B cell (primary cell): ENCODE data around the gene WFDC1. TPM values are rescaled to one million over a fixed set of nuclear protein-coding genes. Genes with fewer than 3 reads are reported as not detected.

Experiments
- ATAC-seq: fragments of 200-7000 bp; cut with Tn5 transposase; one replicate; pipeline ENCODE4 v1.10.0; 2021; ENCODE audit warnings: low read depth, mild to moderate bottlenecking, moderate number of reproducible peaks, moderate library complexity
- CTCF ChIA-PET: fragments of 350-600 bp; sonication (Branson Sonifier 250); formaldehyde crosslinking; loops from one replicate; lab custom pipeline; 2021; ENCODE audit warnings: antibody characterized with exemption, inconsistent platforms; lab: Charles Lee
- POLR2A ChIA-PET: fragments of 350-600 bp; sonication (Branson Sonifier 250); formaldehyde crosslinking; loops from one replicate; lab custom pipeline; 2021; ENCODE audit warnings: antibody characterized with exemption; lab: Charles Lee
- DNase-seq: peaks from one replicate; pipeline ENCODE4 v3.0.0; 2013
- H2AFZ ChIP-seq: 2 replicates; pipeline ENCODE4 v1.6.1; 2012; ENCODE audit warnings: mild to moderate bottlenecking, low read depth, low read length; ENCODE audit not compliant: insufficient read depth, poor library complexity, severe bottlenecking
- H3K27ac ChIP-seq, 2 donors: 1 replicate in 1 of 2; 2 replicates in 1 of 2; pipeline ENCODE4 v1.5.1; 2012 to 2013; ENCODE audit warnings: low read length in 2 of 2, mild to moderate bottlenecking in 2 of 2, moderate library complexity in 1 of 2
- H3K27me3 ChIP-seq, 4 experiments: fragments of 200-600 bp in 1 of 4; sonication (generic) in 1 of 4; replicated peaks in 1 of 4; 1 replicate in 2 of 4; 2 replicates in 2 of 4; pipeline versions ENCODE4 v1.6.1 to v1.7.0; 2013 to 2016; ENCODE audit warnings: low read length in 3 of 4, mild to moderate bottlenecking in 2 of 4, mixed read lengths in 1 of 4, moderate library complexity in 1 of 4; ENCODE audit not compliant: insufficient read depth in 4 of 4, control insufficient read depth in 3 of 4; ENCODE audit errors: control extremely low read depth in 1 of 4
- H3K36me3 ChIP-seq, 2 experiments: replicated peaks in 1 of 2; 1 replicate in 1 of 2; 2 replicates in 1 of 2; pipeline versions ENCODE4 v1.6.1 to v1.7.1; 2013; ENCODE audit warnings: low read length in 1 of 2; ENCODE audit not compliant: insufficient read depth in 2 of 2, control insufficient read depth in 1 of 2; ENCODE audit errors: control extremely low read depth in 1 of 2, extremely low read depth in 1 of 2
- H3K4me1 ChIP-seq, 2 donors: fragments of 200-600 bp in 1 of 2; sonication (generic) in 1 of 2; 1 replicate in 1 of 2; 2 replicates in 1 of 2; pipeline versions ENCODE4 v1.5.1 to v1.6.1; 2013 to 2017; ENCODE audit warnings: low read length in 2 of 2; ENCODE audit not compliant: control insufficient read depth in 2 of 2, insufficient read depth in 2 of 2
- H3K4me2 ChIP-seq: replicated peaks from 2 replicates; pipeline ENCODE3; 2012; ENCODE audit warnings: mild to moderate bottlenecking, low read depth, low read length; ENCODE audit not compliant: poor library complexity, severe bottlenecking
- H3K4me3 ChIP-seq, 5 experiments: fragments of 200-600 bp in 1 of 5; sonication (generic) in 1 of 5; 1 replicate in 3 of 5; 2 replicates in 2 of 5; pipeline versions ENCODE4 v1.5.1 to v1.7.0; 2011 to 2016; ENCODE audit warnings: low read length in 4 of 5, mild to moderate bottlenecking in 4 of 5, low read depth in 2 of 5, control low read depth in 1 of 5, moderate library complexity in 1 of 5; ENCODE audit not compliant: insufficient read depth in 1 of 5; ENCODE audit errors: control extremely low read depth in 1 of 5, extremely low read depth in 1 of 5
- H3K79me2 ChIP-seq: fragments of 200-600 bp; sonication (generic); one replicate; pipeline ENCODE4 v1.6.0; 2016; ENCODE audit warnings: low read length; ENCODE audit not compliant: control insufficient read depth, insufficient read depth
- H3K9ac ChIP-seq: fragments of 200-600 bp; sonication (generic); 2 replicates; pipeline ENCODE4 v1.6.1; 2017; ENCODE audit warnings: mild to moderate bottlenecking, low read length, moderate library complexity
- H3K9me3 ChIP-seq, 3 donors: one replicate each; pipeline versions ENCODE4 v1.6.1 to v1.7.1; 2013; ENCODE audit warnings: low read length in 2 of 3; ENCODE audit not compliant: control insufficient read depth in 2 of 3, insufficient read depth in 1 of 3; ENCODE audit errors: control extremely low read depth in 1 of 3
- H4K20me1 ChIP-seq: 2 replicates; pipeline ENCODE4 v1.6.0; 2012; ENCODE audit warnings: mild to moderate bottlenecking, low read length; ENCODE audit not compliant: insufficient read depth, control insufficient read depth, poor library complexity, severe bottlenecking
- H3K27ac Mint-ChIP-seq: one replicate; pipeline ENCODE4 v1.8.0; 2021; ENCODE audit warnings: mixed read lengths
- H3K27me3 Mint-ChIP-seq: one replicate; pipeline ENCODE4 v1.8.0; 2021; ENCODE audit warnings: mixed read lengths
- H3K4me1 Mint-ChIP-seq: one replicate; pipeline ENCODE4 v1.8.0; 2021; ENCODE audit warnings: mixed read lengths
- H3K4me3 Mint-ChIP-seq: one replicate; pipeline ENCODE4 v1.8.0; 2021; ENCODE audit warnings: mixed read lengths
- H3K9me3 Mint-ChIP-seq: one replicate; pipeline ENCODE4 v1.8.0; 2022; ENCODE audit warnings: mixed read lengths; ENCODE audit not compliant: insufficient read depth
- EZH2 ChIP-seq: IDR thresholded peaks from 2 replicates; pipeline ENCODE4 v1.6.1; 2012; ENCODE audit warnings: borderline replicate concordance, low read depth, mild to moderate bottlenecking, moderate library complexity, low read length; ENCODE audit not compliant: insufficient read depth, poor library complexity, severe bottlenecking
- WGBS: methylation state at CpG from one replicate; pipeline ENCODE4 v1.1.5; 2013; ENCODE audit warnings: missing lambda C conversion rate; ENCODE audit not compliant: insufficient coverage; 5-methylcytosine and 5-hydroxymethylcytosine counted together
- intact Hi-C: fragments of 100-400 bp; cut with micrococcal nuclease; formaldehyde crosslinking; loops from one replicate; pipeline ENCODE4 v1.10.0; 2022
- polyA plus RNA-seq: library from polyadenylated mRNA; depleted of rRNA; stranded (reverse); fragments of >200 nt; gene quantifications from 2 replicates; pipeline ENCODE4 v1.2.3, GENCODE V29; 2012
- total RNA-seq, 2 donors: library from RNA; stranded (reverse); fragments of 120-200 nt in 1 of 2; gene quantifications; 1 replicate in 1 of 2; 2 replicates in 1 of 2; pipeline versions ENCODE4 v1.2.3 to v1.2.4, GENCODE V29; 2013 to 2022
- TF ChIP-seq, protein P1 (sequence below): fragments of 200-600 bp; IDR thresholded peaks from one replicate; pipeline ENCODE4 v1.8.0; 2022; ENCODE audit warnings: antibody characterized with exemption, mild to moderate bottlenecking

WFDC1 gene
- total and polyA plus RNA-seq, 2 donors (not counting 1 experiment from before 2014, with no cell fraction given) = not detected

DNA sequence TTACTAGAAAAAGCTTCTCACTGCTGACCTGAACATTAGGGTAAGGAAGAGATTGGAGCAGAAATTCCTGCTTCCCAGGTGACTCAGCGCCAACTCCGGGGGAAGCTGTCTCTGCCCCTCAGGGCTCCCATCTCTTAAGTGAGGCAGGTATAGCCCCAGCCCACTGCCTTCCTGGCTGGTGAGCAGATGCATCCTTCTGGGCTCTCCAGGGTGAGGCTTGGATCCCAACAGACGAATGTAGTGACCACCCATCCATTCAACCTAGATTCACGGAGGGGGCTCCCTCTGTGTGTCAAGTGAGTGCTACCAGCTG, 76.8 kb downstream of the WFDC1 start:
- no peak overlapping the region for H3K9ac ChIP-seq
- Mint-ChIP-seq H3K4me1 (peaks cover 5% of the 10 kb centered on the region), H3K27me3 (peaks cover 46% of the 10 kb centered on the region), H3K9me3 (no peaks in the 10 kb centered on the region), H3K27ac (no peak overlapping the region), H3K4me3 (no peak overlapping the region)
- H3K4me1 ChIP-seq = no peaks in the 10 kb centered on the region
- no peaks in the 10 kb centered on the region for H3K36me3 ChIP-seq
- H3K27ac ChIP-seq = no peak overlapping the region
- CTCF ChIA-PET = no interaction called here
- H3K4me2 ChIP-seq = no peak overlapping the region
- no peak overlapping the region for H2AFZ ChIP-seq
- H4K20me1 ChIP-seq = no peaks in the 10 kb centered on the region
- POLR2A ChIA-PET = no interaction called here
- H3K27me3 ChIP-seq = peaks cover 0 to 32% (median 2%) of the 10 kb centered on the region in 4 experiments
- no peak for TF ChIP-seq EZH2
- TF ChIP-seq, protein P1, sequence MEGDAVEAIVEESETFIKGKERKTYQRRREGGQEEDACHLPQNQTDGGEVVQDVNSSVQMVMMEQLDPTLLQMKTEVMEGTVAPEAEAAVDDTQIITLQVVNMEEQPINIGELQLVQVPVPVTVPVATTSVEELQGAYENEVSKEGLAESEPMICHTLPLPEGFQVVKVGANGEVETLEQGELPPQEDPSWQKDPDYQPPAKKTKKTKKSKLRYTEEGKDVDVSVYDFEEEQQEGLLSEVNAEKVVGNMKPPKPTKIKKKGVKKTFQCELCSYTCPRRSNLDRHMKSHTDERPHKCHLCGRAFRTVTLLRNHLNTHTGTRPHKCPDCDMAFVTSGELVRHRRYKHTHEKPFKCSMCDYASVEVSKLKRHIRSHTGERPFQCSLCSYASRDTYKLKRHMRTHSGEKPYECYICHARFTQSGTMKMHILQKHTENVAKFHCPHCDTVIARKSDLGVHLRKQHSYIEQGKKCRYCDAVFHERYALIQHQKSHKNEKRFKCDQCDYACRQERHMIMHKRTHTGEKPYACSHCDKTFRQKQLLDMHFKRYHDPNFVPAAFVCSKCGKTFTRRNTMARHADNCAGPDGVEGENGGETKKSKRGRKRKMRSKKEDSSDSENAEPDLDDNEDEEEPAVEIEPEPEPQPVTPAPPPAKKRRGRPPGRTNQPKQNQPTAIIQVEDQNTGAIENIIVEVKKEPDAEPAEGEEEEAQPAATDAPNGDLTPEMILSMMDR = no peak
- no peaks in the 10 kb centered on the region for H3K79me2 ChIP-seq
- no peaks in the 10 kb centered on the region for H3K9me3 ChIP-seq
- no peak overlapping the region for H3K4me3 ChIP-seq
- intact Hi-C loops = no loop called here
- no peak for ATAC-seq
- 94% methylated on average over 2 of the region's 4 CpGs for WGBS
- no peak for DNase-seq

DNA sequence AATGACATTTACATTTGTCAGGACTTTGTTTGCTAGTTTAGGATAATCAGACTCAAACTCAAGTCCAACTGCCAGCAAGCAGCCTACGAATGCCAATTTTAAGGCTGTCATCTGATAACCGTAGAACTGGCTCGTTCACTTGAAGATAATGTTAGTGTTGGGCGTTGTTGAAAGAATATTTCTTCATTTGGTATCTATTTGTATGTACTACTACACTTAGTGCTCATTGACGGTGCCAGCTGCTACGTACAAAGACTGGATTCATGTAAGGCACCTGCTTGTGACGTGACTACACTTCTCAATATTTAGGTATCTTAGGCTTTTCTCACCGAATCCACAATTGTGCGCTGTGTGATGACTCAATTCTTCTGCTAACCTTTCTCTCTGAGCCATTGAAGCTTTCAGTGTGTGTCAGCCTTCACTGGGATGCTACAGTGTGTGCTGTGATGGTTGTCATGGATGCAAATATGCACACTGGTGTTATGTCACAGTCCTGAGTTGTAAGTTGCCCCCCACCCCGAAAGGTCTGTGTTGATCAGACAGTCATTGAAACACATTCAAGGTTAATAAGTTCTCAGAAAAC, 79.3 kb downstream of the WFDC1 start:
- ChIA-PET CTCF (no interaction called here), POLR2A (no interaction called here)
- H3K36me3 ChIP-seq = no peaks in the 10 kb centered on the region
- peaks cover 37% of the 10 kb centered on the region for H3K27me3 Mint-ChIP-seq
- H4K20me1 ChIP-seq = no peaks in the 10 kb centered on the region
- no peak overlapping the region for H3K9ac ChIP-seq
- H3K79me2 ChIP-seq = no peaks in the 10 kb centered on the region
- 84% methylated on average over 2 of the region's 10 CpGs for WGBS
- no peaks in the 10 kb centered on the region for H3K4me1 ChIP-seq
- no peak for TF ChIP-seq EZH2
- TF ChIP-seq, protein P1 = no peak
- H3K4me3 Mint-ChIP-seq = no peak overlapping the region
- H3K9me3 Mint-ChIP-seq = no peaks in the 10 kb centered on the region
- no peak overlapping the region for H3K4me2 ChIP-seq
- no peak for DNase-seq
- no peak overlapping the region for H3K27ac ChIP-seq
- H3K4me1 Mint-ChIP-seq = no peaks in the 10 kb centered on the region
- intact Hi-C loops = no loop called here
- ATAC-seq = no peak
- H2AFZ ChIP-seq = no peak overlapping the region
- no peak overlapping the region for H3K4me3 ChIP-seq
- no peaks in the 10 kb centered on the region for H3K9me3 ChIP-seq
- H3K27me3 ChIP-seq = peaks cover 0 to 14% (median 2%) of the 10 kb centered on the region in 4 experiments
- no peak overlapping the region for H3K27ac Mint-ChIP-seq
